Panc1 (cell line): ENCODE results near the gene SOX8.
"Not testable (repeated sequence)": the region's sequence is repeated elsewhere in the genome, so short reads cannot be mapped to it uniquely, and the experiment has no call there.

Experiments
- POLR2AphosphoS5 ChIP-seq: IDR thresholded peaks from 2 replicates; pipeline ENCODE4 v1.6.1; 2012; ENCODE audit warnings: mild to moderate bottlenecking, low read depth, low read length, moderate library complexity
- TCF7L2 ChIP-seq: IDR thresholded peaks from 2 replicates; pipeline ENCODE4 v1.6.1; 2011; ENCODE audit warnings: mild to moderate bottlenecking, low read depth, low read length, inconsistent platforms
- TF ChIP-seq, protein P1 (sequence below): fragments of 450-650 bp; IDR thresholded peaks from 2 replicates; pipeline ENCODE4 v1.5.1; 2017; ENCODE audit warnings: mild to moderate bottlenecking
- TF ChIP-seq, protein P2 (sequence below), 2 experiments: IDR thresholded peaks; 2 replicates each; pipeline ENCODE4 v1.6.1; 2011 to 2012; ENCODE audit warnings: low read depth in 2 of 2, control low read depth in 1 of 2, low read length in 1 of 2, mild to moderate bottlenecking in 1 of 2, moderate library complexity in 1 of 2; ENCODE audit not compliant: insufficient read depth in 1 of 2

DNA sequence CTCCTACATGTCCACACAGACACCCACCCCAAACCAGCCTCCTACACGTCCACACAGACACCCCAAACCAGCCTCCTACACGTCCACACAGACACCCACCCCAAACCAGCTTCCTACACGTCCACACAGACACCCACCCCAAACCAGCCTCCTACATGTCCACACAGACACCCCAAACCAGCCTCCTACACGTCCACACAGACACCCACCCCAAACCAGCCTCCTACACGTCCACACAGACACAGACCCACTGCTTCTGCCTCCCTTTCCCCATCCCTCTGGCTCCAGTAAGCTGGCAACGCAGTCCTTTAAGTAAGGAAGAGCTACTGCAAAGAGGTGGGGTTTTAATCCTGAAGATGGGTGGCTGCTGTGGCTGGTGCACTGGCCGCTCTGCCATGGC lies 27.8 kb upstream of the SOX8 start:
- not testable (repeated sequence) for TF ChIP-seq POLR2AphosphoS5, TCF7L2
- TF ChIP-seq, protein P1, sequence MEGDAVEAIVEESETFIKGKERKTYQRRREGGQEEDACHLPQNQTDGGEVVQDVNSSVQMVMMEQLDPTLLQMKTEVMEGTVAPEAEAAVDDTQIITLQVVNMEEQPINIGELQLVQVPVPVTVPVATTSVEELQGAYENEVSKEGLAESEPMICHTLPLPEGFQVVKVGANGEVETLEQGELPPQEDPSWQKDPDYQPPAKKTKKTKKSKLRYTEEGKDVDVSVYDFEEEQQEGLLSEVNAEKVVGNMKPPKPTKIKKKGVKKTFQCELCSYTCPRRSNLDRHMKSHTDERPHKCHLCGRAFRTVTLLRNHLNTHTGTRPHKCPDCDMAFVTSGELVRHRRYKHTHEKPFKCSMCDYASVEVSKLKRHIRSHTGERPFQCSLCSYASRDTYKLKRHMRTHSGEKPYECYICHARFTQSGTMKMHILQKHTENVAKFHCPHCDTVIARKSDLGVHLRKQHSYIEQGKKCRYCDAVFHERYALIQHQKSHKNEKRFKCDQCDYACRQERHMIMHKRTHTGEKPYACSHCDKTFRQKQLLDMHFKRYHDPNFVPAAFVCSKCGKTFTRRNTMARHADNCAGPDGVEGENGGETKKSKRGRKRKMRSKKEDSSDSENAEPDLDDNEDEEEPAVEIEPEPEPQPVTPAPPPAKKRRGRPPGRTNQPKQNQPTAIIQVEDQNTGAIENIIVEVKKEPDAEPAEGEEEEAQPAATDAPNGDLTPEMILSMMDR, result not testable (repeated sequence)
- TF ChIP-seq, protein P2, sequence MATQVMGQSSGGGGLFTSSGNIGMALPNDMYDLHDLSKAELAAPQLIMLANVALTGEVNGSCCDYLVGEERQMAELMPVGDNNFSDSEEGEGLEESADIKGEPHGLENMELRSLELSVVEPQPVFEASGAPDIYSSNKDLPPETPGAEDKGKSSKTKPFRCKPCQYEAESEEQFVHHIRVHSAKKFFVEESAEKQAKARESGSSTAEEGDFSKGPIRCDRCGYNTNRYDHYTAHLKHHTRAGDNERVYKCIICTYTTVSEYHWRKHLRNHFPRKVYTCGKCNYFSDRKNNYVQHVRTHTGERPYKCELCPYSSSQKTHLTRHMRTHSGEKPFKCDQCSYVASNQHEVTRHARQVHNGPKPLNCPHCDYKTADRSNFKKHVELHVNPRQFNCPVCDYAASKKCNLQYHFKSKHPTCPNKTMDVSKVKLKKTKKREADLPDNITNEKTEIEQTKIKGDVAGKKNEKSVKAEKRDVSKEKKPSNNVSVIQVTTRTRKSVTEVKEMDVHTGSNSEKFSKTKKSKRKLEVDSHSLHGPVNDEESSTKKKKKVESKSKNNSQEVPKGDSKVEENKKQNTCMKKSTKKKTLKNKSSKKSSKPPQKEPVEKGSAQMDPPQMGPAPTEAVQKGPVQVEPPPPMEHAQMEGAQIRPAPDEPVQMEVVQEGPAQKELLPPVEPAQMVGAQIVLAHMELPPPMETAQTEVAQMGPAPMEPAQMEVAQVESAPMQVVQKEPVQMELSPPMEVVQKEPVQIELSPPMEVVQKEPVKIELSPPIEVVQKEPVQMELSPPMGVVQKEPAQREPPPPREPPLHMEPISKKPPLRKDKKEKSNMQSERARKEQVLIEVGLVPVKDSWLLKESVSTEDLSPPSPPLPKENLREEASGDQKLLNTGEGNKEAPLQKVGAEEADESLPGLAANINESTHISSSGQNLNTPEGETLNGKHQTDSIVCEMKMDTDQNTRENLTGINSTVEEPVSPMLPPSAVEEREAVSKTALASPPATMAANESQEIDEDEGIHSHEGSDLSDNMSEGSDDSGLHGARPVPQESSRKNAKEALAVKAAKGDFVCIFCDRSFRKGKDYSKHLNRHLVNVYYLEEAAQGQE (IDR thresholded peaks at IDR 0.05; ENCODE audit: insufficient read depth in 1 of 2, low read depth in 2 of 2, low read length in 1 of 2), result not testable (repeated sequence)
